ENCODE results near the gene LRRC34.

The LRRC34 gene

DNA sequence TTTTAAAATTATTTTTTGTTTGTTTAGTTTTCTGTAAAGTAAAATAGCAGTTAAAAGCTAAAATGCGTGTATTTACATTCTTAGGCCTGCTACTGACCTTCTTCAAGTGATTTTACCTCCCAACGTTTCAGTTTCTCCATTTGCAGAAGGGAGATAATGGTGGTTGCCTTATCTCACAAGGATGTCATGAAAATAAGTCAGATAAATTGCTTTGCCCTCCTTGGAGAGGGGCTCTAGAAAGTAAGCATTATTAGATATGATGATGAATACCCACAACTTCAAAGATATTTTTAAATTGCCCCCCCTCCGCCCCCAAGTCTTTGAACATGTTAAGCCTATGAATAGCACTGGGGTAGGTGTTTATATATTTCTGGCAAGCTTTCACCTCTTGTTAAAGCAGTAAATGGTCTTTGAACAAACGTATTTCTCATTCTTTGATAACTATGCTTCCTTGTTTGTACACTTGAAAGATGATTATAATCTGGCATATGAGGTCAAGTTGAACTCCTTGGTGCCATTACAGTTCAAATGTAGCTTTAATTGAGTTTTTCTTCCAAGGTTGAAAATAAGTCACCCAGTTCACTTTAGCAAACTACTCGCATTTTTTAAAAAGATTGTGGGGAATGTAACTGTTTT lies 54.2 kb downstream of the LRRC34 start:
- TF ChIP-seq, protein P1, sequence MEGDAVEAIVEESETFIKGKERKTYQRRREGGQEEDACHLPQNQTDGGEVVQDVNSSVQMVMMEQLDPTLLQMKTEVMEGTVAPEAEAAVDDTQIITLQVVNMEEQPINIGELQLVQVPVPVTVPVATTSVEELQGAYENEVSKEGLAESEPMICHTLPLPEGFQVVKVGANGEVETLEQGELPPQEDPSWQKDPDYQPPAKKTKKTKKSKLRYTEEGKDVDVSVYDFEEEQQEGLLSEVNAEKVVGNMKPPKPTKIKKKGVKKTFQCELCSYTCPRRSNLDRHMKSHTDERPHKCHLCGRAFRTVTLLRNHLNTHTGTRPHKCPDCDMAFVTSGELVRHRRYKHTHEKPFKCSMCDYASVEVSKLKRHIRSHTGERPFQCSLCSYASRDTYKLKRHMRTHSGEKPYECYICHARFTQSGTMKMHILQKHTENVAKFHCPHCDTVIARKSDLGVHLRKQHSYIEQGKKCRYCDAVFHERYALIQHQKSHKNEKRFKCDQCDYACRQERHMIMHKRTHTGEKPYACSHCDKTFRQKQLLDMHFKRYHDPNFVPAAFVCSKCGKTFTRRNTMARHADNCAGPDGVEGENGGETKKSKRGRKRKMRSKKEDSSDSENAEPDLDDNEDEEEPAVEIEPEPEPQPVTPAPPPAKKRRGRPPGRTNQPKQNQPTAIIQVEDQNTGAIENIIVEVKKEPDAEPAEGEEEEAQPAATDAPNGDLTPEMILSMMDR (IDR thresholded peaks at IDR 0.05; ENCODE audit: insufficient read depth, low read depth, low read length, missing control alignments) = no peak
- no peak for DNase-seq (ENCODE audit: low read depth)
- no peak overlapping the region for H3K4me3 ChIP-seq (ENCODE audit: low read length)

DNA sequence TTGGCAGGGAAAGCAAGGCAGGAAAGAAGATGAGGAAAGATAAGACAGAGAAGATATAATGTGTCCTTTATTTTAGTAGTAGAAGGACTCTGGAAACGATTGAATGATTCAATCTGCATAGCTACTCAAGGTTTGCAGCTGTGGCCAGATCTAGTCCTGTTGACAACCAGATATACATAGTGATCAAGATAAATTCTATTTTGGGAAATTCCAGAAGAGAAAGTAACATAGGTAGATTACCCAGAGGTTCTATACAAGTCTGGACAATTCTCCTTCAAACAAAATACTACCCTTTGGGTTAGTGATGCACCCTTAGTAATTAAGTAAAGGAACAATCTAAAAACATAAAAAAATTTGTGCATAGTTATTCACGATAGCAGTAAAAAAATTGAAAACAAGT lies 57.2 kb downstream of the LRRC34 start:
- DNase-seq (ENCODE audit: low read depth) = peak; percentile 75
- TF ChIP-seq, protein P1 (IDR thresholded peaks at IDR 0.05; ENCODE audit: insufficient read depth, low read depth, low read length, missing control alignments) = no peak
- no peak overlapping the region for H3K4me3 ChIP-seq (ENCODE audit: low read length)

DNA sequence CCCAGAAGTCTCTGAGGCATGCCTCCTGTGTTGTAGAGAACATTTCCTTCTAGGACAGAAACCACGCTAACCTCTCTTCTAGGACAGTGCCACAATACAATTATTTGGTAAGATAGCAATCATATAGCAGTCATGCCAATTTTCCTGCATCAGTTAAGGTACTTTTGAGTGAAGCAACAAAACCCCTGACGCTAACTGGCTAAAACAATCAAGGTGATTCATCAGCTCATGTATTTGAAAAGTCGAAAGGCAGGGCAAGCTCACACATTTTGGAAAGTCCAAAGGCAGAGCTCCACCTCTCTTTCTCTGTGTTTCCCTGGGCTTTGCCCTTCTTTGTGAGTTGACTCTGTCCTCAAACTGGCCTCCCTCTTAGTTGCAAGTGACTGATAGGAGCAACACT lies 58.0 kb downstream of the LRRC34 start:
- TF ChIP-seq, protein P1 (IDR thresholded peaks at IDR 0.05; ENCODE audit: insufficient read depth, low read depth, low read length, missing control alignments) = no peak
- no peak overlapping the region for H3K4me3 ChIP-seq (ENCODE audit: low read length)

DNA sequence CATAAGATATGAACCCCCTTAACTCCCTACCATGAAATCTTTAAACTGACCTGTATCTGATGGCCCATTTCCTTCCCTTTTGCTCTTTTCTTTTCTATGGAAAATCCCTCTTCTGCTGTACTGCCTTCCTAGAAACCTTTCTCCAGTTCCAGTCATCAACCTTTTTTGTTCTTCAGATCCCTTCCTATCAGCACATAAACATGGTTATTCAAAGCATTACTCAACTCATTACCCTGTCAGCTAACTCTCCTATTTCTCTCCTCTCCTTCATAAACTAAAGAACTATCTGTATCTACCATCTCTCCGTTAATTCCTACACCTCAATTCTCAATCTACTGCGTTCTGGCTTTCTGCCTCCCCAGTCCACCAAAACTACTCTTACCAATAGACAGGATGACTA lies 60.8 kb downstream of the LRRC34 start:
- TF ChIP-seq, protein P1 (IDR thresholded peaks at IDR 0.05; ENCODE audit: insufficient read depth, low read depth, low read length, missing control alignments) = no peak
- DNase-seq (ENCODE audit: low read depth) = no peak
- no peak overlapping the region for H3K4me3 ChIP-seq (ENCODE audit: low read length)

More for the DNA sequence above, 58.0 kb downstream of the LRRC34 start:
- peak; percentile 84 for DNase-seq (ENCODE audit: low read depth)

DNA sequence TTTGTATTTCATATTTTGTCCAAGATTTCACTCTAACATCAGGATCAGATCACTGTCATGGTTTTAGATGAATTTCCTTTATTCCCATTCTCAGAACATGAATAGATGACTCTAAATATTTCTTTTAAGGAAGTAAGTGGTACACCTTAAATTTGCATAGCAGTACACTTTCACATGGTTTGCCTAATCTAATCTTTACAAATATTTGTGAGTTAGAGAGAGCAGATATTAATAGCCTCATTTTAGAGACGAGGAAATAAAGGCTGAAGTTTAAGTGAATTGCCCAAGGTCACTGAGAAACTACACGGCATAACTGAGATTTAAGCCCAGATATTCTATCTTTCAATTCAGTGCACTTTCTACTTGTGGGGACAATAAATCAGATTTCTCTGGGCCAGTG lies 62.0 kb downstream of the LRRC34 start:
- no peak overlapping the region for H3K4me3 ChIP-seq (ENCODE audit: low read length)
- TF ChIP-seq, protein P1 (IDR thresholded peaks at IDR 0.05; ENCODE audit: insufficient read depth, low read depth, low read length, missing control alignments) = no peak
- no peak for DNase-seq (ENCODE audit: low read depth)

DNA sequence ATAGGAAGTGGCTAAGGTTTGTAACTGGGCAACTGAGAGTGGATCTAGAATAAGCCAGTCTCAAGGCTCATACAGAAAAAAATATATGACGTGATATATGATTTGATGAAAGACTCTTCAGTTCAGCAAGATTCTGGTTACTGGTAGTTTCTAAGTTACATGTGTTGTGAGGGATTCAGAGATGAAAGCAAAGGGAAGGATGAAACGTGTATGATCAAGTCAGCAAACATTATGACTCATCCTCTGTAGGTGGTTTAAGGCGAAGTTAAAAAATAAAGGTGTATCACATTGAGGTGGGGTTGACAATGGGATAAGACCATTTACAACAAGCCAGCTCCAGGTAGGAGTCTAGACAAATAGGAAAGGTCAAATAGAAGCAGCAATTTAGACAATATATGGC lies 64.0 kb downstream of the LRRC34 start:
- DNase-seq (ENCODE audit: low read depth) = peak; percentile 86
- TF ChIP-seq, protein P1 (IDR thresholded peaks at IDR 0.05; ENCODE audit: insufficient read depth, low read depth, low read length, missing control alignments) = no peak
- H3K4me3 ChIP-seq (ENCODE audit: low read length) = no peak overlapping the region

DNA sequence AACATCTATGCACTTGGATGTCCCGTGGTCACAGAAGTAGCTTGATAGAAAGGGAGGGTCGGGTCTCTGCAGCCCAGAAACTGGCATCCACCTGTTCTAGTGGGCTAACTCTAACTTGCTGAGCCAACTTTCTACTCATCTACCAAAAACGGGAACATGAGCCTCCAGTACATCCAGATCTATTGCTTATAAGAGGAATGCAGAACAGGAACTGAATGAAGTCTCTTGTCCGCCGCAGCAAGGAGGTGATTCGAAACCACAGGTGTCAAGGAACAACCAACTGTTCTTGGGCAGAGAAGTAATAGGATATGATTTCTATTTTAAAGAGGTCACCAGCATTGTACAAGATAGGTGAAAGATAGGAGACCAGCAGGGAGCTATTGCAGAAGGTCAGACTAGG lies 65.8 kb downstream of the LRRC34 start:
- TF ChIP-seq, protein P1 (IDR thresholded peaks at IDR 0.05; ENCODE audit: insufficient read depth, low read depth, low read length, missing control alignments) = no peak
- no peak for DNase-seq (ENCODE audit: low read depth)
- no peak overlapping the region for H3K4me3 ChIP-seq (ENCODE audit: low read length)

Measured in epithelial cell of esophagus (primary cell).